ENCODE measurements around the gene GHDC.
"Not testable (repeated sequence)": the region's sequence is repeated elsewhere in the genome, so short reads cannot be mapped to it uniquely, and the experiment has no call there.

Gene GHDC

DNA sequence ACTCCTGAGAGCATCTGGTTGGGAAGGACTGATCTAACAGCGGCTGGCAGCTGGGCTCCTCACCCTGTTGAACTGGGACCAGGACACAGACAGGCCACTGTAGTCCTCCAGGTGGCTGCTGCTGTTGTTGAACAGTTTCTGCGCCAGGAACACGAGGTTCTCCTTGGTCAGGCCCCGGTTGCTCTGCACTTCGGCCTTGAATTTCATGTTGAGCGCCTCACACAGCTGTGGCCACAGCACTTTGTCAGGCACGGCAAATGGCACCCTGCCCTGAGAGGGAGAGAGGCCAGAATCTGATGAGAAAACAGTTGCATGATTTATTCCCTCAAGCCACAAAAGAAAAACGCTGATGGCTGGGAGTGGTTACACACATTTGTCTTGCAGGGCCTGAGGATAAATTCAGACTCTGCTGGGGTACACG is 17.6 kb upstream of the GHDC start:
- not testable (repeated sequence) for H3K9ac ChIP-seq (ENCODE audit: low read length); H2BK15ac ChIP-seq (replicated peaks; ENCODE audit: low read depth); H3K27me3 ChIP-seq (ENCODE audit: insufficient read depth, low read length, poor library complexity); H3K23ac ChIP-seq (ENCODE audit: low read length); H4K5ac ChIP-seq (ENCODE audit: low read length); H3K4ac ChIP-seq (ENCODE audit: low read depth, low read length); H3K56ac ChIP-seq (ENCODE audit: low read length); H2BK120ac ChIP-seq (ENCODE audit: low read depth, low read length); H2BK5ac ChIP-seq (ENCODE audit: low read length); H4K8ac ChIP-seq (ENCODE audit: low read depth, low read length); H3K4me1 ChIP-seq (ENCODE audit: control insufficient read depth, low read depth, low read length); H3K18ac ChIP-seq (ENCODE audit: low read length); H3K79me1 ChIP-seq (ENCODE audit: low read length); H3K4me2 ChIP-seq (ENCODE audit: low read length); H3K79me2 ChIP-seq (ENCODE audit: control insufficient read depth, insufficient read depth, low read length); H3K4me3 ChIP-seq (ENCODE audit: low read length); DNase-seq; H2AK5ac ChIP-seq (ENCODE audit: low read length); H3K36me3 ChIP-seq (ENCODE audit: control insufficient read depth, insufficient read depth, low read length); H3K27ac ChIP-seq (ENCODE audit: low read depth, low read length)
- no CpG with 5 or more reads among the region's 9 CpGs for whole genome bisulfite sequencing (ENCODE audit: extremely low coverage, insufficient coverage, low lambda C conversion rate)

DNA sequence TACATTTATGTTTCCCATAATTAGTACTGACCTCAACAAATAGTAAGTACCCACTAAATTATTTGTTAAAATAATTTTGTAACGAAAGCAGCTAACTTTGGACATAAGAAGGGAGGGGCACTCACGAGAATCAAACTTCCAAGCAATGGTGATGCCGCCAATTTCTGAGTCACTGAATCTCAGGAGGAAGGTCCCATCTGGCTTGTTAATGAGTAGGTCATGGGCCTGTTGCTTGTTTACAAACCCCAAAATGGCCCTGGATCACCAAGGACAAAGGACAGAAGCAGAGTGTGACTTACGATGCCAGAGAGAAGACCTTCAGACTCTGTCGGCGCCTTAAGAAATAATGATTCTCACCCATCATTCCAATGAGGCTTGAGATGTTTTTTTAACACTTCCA is 15.8 kb upstream of the GHDC start:
- no peak for DNase-seq
- H3K27me3 ChIP-seq (ENCODE audit: insufficient read depth, low read length, poor library complexity): no peaks in the 10 kb centered on the region
- no CpG with 5 or more reads among the region's 6 CpGs for WGBS (ENCODE audit: extremely low coverage, insufficient coverage, low lambda C conversion rate)
- no peak overlapping the region for H2BK120ac ChIP-seq (ENCODE audit: low read depth, low read length)
- no peak overlapping the region for H3K18ac ChIP-seq (ENCODE audit: low read length)
- no peak overlapping the region for H3K4me2 ChIP-seq (ENCODE audit: low read length)
- no peak overlapping the region for H3K27ac ChIP-seq (ENCODE audit: low read depth, low read length)
- no peaks in the 10 kb centered on the region for H3K4me1 ChIP-seq (ENCODE audit: control insufficient read depth, low read depth, low read length)
- H3K9ac ChIP-seq (ENCODE audit: low read length): no peak overlapping the region
- H4K8ac ChIP-seq (ENCODE audit: low read depth, low read length): no peak overlapping the region
- H3K4ac ChIP-seq (ENCODE audit: low read depth, low read length): no peak overlapping the region
- H3K56ac ChIP-seq (ENCODE audit: low read length): no peak overlapping the region
- H2BK5ac ChIP-seq (ENCODE audit: low read length): no peak overlapping the region
- no peak overlapping the region for H3K4me3 ChIP-seq (ENCODE audit: low read length)
- no peak overlapping the region for H2AK5ac ChIP-seq (ENCODE audit: low read length)
- no peak overlapping the region for H4K5ac ChIP-seq (ENCODE audit: low read length)
- peaks cover 3% of the 10 kb centered on the region for H3K36me3 ChIP-seq (ENCODE audit: control insufficient read depth, insufficient read depth, low read length)
- no peaks in the 10 kb centered on the region for H3K79me1 ChIP-seq (ENCODE audit: low read length)
- no peak overlapping the region for H3K23ac ChIP-seq (ENCODE audit: low read length)
- H3K79me2 ChIP-seq (ENCODE audit: control insufficient read depth, insufficient read depth, low read length): no peaks in the 10 kb centered on the region
- H2BK15ac ChIP-seq (replicated peaks; ENCODE audit: low read depth): no peak overlapping the region

DNA sequence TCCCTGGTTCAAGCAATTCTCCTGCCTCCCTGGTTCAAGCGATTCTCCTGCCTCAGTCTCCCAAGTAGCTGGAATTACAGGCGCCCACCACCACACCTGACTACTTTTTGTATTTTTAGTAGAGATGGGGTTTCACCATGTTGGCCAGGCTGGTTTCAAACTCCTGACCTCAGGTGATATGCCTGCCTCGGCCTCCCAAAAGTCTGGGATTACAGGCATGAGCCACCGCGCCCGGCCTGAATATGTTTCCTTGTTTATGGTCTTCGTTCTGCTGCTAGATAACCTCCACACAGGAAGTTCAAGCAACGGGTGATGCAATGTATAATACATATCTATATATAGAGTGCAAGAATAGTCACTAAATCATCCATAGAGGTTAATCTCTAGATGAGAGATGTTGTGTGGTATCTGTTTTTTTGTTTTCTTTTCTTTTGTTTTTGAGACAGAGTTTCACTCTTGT is 11.9 kb upstream of the GHDC start:
- H3K9ac ChIP-seq (ENCODE audit: low read length); H3K4me3 ChIP-seq (ENCODE audit: low read length); H3K27ac ChIP-seq (ENCODE audit: low read depth, low read length); H2AK5ac ChIP-seq (ENCODE audit: low read length); H3K79me1 ChIP-seq (ENCODE audit: low read length); H3K18ac ChIP-seq (ENCODE audit: low read length); H3K4me1 ChIP-seq (ENCODE audit: control insufficient read depth, low read depth, low read length); H4K5ac ChIP-seq (ENCODE audit: low read length); H3K4ac ChIP-seq (ENCODE audit: low read depth, low read length); H3K4me2 ChIP-seq (ENCODE audit: low read length); H3K56ac ChIP-seq (ENCODE audit: low read length); H2BK120ac ChIP-seq (ENCODE audit: low read depth, low read length); H3K27me3 ChIP-seq (ENCODE audit: insufficient read depth, low read length, poor library complexity); H3K23ac ChIP-seq (ENCODE audit: low read length); H4K8ac ChIP-seq (ENCODE audit: low read depth, low read length); H3K79me2 ChIP-seq (ENCODE audit: control insufficient read depth, insufficient read depth, low read length); H2BK5ac ChIP-seq (ENCODE audit: low read length); H3K36me3 ChIP-seq (ENCODE audit: control insufficient read depth, insufficient read depth, low read length); H2BK15ac ChIP-seq (replicated peaks; ENCODE audit: low read depth); DNase-seq: not testable (repeated sequence)
- no CpG with 5 or more reads among the region's 8 CpGs for WGBS (ENCODE audit: extremely low coverage, insufficient coverage, low lambda C conversion rate)

GRCh38 chr17:42203354-42203753 is 9.1 kb upstream of the GHDC start:
- H3K4me1 ChIP-seq (ENCODE audit: control insufficient read depth, low read depth, low read length): no peaks in the 10 kb centered on the region
- H3K18ac ChIP-seq (ENCODE audit: low read length): no peak overlapping the region
- no CpG with 5 or more reads among the region's 2 CpGs for WGBS (ENCODE audit: extremely low coverage, insufficient coverage, low lambda C conversion rate)
- no peak overlapping the region for H4K5ac ChIP-seq (ENCODE audit: low read length)
- H3K9ac ChIP-seq (ENCODE audit: low read length): no peak overlapping the region
- no peaks in the 10 kb centered on the region for H3K79me2 ChIP-seq (ENCODE audit: control insufficient read depth, insufficient read depth, low read length)
- H3K4ac ChIP-seq (ENCODE audit: low read depth, low read length): no peak overlapping the region
- H2BK15ac ChIP-seq (replicated peaks; ENCODE audit: low read depth): no peak overlapping the region
- no peaks in the 10 kb centered on the region for H3K27me3 ChIP-seq (ENCODE audit: insufficient read depth, low read length, poor library complexity)
- no peak overlapping the region for H3K4me2 ChIP-seq (ENCODE audit: low read length)
- H3K36me3 ChIP-seq (ENCODE audit: control insufficient read depth, insufficient read depth, low read length): peaks cover 4% of the 10 kb centered on the region
- H2BK5ac ChIP-seq (ENCODE audit: low read length): no peak overlapping the region
- DNase-seq: no peak
- H3K27ac ChIP-seq (ENCODE audit: low read depth, low read length): no peak overlapping the region
- no peak overlapping the region for H3K4me3 ChIP-seq (ENCODE audit: low read length)
- H2BK120ac ChIP-seq (ENCODE audit: low read depth, low read length): no peak overlapping the region
- no peak overlapping the region for H2AK5ac ChIP-seq (ENCODE audit: low read length)
- H3K79me1 ChIP-seq (ENCODE audit: low read length): no peaks in the 10 kb centered on the region
- H3K56ac ChIP-seq (ENCODE audit: low read length): no peak overlapping the region
- no peak overlapping the region for H3K23ac ChIP-seq (ENCODE audit: low read length)
- no peak overlapping the region for H4K8ac ChIP-seq (ENCODE audit: low read depth, low read length)

- Histone ChIP-seq H4K5ac (ENCODE audit: low read length) (no peak overlapping the region), H3K4me2 (ENCODE audit: low read length) (no peak overlapping the region), H3K4ac (ENCODE audit: low read depth, low read length) (no peak overlapping the region), H2BK15ac (replicated peaks; ENCODE audit: low read depth) (no peak overlapping the region), H3K56ac (ENCODE audit: low read length) (no peak overlapping the region), H3K36me3 (ENCODE audit: control insufficient read depth, insufficient read depth, low read length) (peaks cover 4% of the 10 kb centered on the region), H3K23ac (ENCODE audit: low read length) (no peak overlapping the region), H3K4me3 (ENCODE audit: low read length) (no peak overlapping the region), H2AK5ac (ENCODE audit: low read length) (no peak overlapping the region), H4K8ac (ENCODE audit: low read depth, low read length) (no peak overlapping the region), H3K18ac (ENCODE audit: low read length) (no peak overlapping the region), H3K27me3 (ENCODE audit: insufficient read depth, low read length, poor library complexity) (no peaks in the 10 kb centered on the region), H2BK120ac (ENCODE audit: low read depth, low read length) (no peak overlapping the region), H2BK5ac (ENCODE audit: low read length) (no peak overlapping the region), H3K79me2 (ENCODE audit: control insufficient read depth, insufficient read depth, low read length) (no peaks in the 10 kb centered on the region), H3K4me1 (ENCODE audit: control insufficient read depth, low read depth, low read length) (no peaks in the 10 kb centered on the region), H3K9ac (ENCODE audit: low read length) (no peak overlapping the region), H3K79me1 (ENCODE audit: low read length) (no peaks in the 10 kb centered on the region), H3K27ac (ENCODE audit: low read depth, low read length) (no peak overlapping the region)
- no CpG with 5 or more reads among the region's 5 CpGs for WGBS (ENCODE audit: extremely low coverage, insufficient coverage, low lambda C conversion rate)
- no peak for DNase-seq
Observed at GRCh38 chr17:42202696-42203095, 8.4 kb upstream of the GHDC start.

- Histone ChIP-seq H2BK120ac (ENCODE audit: low read depth, low read length) (no peak overlapping the region), H3K4me2 (ENCODE audit: low read length) (no peak overlapping the region), H4K5ac (ENCODE audit: low read length) (no peak overlapping the region), H3K9ac (ENCODE audit: low read length) (no peak overlapping the region), H3K18ac (ENCODE audit: low read length) (no peak overlapping the region), H2BK15ac (replicated peaks; ENCODE audit: low read depth) (no peak overlapping the region), H3K27ac (ENCODE audit: low read depth, low read length) (no peak overlapping the region), H3K4me3 (ENCODE audit: low read length) (no peak overlapping the region), H3K4me1 (ENCODE audit: control insufficient read depth, low read depth, low read length) (no peaks in the 10 kb centered on the region), H3K36me3 (ENCODE audit: control insufficient read depth, insufficient read depth, low read length) (peaks cover 2% of the 10 kb centered on the region), H3K79me2 (ENCODE audit: control insufficient read depth, insufficient read depth, low read length) (no peaks in the 10 kb centered on the region), H3K56ac (ENCODE audit: low read length) (no peak overlapping the region), H3K23ac (ENCODE audit: low read length) (no peak overlapping the region), H2AK5ac (ENCODE audit: low read length) (no peak overlapping the region), H4K8ac (ENCODE audit: low read depth, low read length) (no peak overlapping the region), H3K27me3 (ENCODE audit: insufficient read depth, low read length, poor library complexity) (no peaks in the 10 kb centered on the region), H3K4ac (ENCODE audit: low read depth, low read length) (no peak overlapping the region), H2BK5ac (ENCODE audit: low read length) (no peak overlapping the region), H3K79me1 (ENCODE audit: low read length) (no peaks in the 10 kb centered on the region)
- no peak for DNase-seq
- WGBS (ENCODE audit: extremely low coverage, insufficient coverage, low lambda C conversion rate): no CpG with 5 or more reads among the region's 6 CpGs
Observed at GRCh38 chr17:42202159-42202558, 7.9 kb upstream of the GHDC start.

All from mesendoderm (in vitro differentiated cells).